Measurements from ENCODE around the gene GNB5.

GRCh38 chr15:52232327-52232726 lies 41.1 kb upstream of the GNB5 start:
- TF ChIP-seq, protein P1, sequence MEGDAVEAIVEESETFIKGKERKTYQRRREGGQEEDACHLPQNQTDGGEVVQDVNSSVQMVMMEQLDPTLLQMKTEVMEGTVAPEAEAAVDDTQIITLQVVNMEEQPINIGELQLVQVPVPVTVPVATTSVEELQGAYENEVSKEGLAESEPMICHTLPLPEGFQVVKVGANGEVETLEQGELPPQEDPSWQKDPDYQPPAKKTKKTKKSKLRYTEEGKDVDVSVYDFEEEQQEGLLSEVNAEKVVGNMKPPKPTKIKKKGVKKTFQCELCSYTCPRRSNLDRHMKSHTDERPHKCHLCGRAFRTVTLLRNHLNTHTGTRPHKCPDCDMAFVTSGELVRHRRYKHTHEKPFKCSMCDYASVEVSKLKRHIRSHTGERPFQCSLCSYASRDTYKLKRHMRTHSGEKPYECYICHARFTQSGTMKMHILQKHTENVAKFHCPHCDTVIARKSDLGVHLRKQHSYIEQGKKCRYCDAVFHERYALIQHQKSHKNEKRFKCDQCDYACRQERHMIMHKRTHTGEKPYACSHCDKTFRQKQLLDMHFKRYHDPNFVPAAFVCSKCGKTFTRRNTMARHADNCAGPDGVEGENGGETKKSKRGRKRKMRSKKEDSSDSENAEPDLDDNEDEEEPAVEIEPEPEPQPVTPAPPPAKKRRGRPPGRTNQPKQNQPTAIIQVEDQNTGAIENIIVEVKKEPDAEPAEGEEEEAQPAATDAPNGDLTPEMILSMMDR (conservative IDR thresholded peaks at IDR 0.05) = no peak
- TF ChIP-seq ZFX (IDR thresholded peaks at IDR 0.05) = no peak
